IPS DF 4.7 (cell line): Measurements from ENCODE around the gene UBE2J1.
"Not testable (repeated sequence)": the region's sequence is repeated elsewhere in the genome, so short reads cannot be mapped to it uniquely, and the experiment has no call there.

Source experiments
- DNase-seq: peaks from one replicate; pipeline ENCODE4 v3.0.0-alpha.2; 2013; ENCODE audit warnings: low spot score; ENCODE audit errors: extremely low read depth

The UBE2J1 gene, protein sequence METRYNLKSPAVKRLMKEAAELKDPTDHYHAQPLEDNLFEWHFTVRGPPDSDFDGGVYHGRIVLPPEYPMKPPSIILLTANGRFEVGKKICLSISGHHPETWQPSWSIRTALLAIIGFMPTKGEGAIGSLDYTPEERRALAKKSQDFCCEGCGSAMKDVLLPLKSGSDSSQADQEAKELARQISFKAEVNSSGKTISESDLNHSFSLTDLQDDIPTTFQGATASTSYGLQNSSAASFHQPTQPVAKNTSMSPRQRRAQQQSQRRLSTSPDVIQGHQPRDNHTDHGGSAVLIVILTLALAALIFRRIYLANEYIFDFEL

DNA sequence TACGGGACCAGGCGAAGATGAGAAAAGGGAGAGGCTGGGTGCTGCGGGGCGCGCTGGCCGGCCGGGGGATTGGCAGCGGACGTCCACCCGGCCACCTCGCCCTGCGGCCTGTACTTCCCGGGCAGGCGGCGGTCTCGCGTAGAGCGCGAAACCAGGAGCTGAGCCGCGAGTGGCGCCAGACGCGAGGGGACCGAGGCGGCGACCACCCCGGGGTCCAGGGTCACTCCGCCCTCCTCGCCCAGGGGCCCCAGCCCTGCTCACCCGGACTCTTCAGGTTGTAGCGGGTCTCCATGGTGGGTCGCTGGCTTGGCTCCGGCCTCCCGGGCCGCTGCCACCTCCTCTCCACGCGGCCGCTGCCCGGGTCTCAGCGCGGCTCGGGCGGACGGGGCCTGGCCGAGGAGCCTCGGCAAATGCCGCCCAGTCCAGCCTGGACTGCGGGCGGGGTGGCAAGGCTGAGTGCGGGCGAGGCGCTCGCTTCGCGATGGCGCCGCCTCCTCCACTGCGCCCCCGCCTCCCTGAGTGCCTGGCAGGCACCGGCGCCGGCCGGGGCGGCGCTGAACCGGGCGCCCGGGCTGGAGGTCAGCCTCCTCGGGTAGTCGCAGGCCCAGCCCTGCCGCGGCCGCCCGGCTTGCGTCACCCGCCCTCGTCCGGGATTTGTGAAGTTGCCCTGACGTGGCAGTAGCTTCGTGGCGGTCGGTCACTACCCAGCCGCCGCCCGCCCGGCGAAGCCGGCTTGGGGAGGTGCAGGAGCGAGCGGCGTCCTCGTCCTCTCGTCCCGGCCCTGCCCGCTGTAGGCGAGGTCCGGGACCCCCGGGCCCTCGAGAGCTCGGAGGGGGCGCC is at the start of gene UBE2J1:
UBE2J1 (minus strand) TSS at position 445 of the 840 bp plus-strand sequence; CDS start at position 292, 153 bp downstream.
- no peak for DNase-seq

DNA sequence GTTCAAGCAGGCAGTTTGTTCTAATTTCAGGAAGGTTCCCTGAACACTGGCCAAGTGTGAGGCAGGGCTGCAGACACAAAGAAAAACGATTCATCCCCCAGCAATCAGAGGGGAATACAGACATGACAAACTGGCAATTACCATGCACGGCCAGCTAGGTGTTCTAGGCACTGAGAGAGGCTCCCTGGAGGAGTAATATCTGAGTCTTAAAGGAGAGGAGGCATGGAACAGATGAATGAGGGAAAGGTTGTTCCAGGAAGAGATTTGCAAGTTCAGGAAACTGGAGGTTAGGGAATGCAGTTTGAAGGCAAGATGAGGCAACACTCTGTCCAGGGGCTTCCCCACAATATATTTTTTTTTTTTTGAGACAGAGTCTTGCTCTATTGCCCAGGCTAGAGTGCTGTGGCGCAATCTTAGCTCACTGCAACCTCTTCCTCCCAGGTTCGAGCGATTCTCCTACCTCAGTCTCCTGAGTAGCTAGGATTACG is 48.4 kb upstream of the UBE2J1 start:
- no peak for DNase-seq

DNA sequence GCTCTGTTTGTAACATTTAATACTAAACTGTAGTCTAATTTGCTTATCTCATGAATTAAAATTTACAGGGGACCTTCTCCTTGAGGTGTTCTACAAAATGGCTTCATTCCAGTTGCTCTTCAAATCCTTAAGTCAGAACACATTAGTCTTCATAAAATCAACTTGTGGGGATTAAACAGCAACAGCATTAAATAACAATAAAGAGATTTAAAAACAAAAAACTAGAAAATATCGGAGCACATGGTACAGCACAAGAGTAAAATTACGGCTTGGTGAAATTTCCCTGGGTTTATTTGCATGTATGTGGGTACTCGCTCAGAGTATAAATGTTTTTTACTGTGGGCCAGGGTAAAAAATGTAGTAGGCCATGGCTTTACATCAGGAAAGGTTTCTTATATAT is 47.5 kb upstream of the UBE2J1 start:
- DNase-seq, result no peak

DNA sequence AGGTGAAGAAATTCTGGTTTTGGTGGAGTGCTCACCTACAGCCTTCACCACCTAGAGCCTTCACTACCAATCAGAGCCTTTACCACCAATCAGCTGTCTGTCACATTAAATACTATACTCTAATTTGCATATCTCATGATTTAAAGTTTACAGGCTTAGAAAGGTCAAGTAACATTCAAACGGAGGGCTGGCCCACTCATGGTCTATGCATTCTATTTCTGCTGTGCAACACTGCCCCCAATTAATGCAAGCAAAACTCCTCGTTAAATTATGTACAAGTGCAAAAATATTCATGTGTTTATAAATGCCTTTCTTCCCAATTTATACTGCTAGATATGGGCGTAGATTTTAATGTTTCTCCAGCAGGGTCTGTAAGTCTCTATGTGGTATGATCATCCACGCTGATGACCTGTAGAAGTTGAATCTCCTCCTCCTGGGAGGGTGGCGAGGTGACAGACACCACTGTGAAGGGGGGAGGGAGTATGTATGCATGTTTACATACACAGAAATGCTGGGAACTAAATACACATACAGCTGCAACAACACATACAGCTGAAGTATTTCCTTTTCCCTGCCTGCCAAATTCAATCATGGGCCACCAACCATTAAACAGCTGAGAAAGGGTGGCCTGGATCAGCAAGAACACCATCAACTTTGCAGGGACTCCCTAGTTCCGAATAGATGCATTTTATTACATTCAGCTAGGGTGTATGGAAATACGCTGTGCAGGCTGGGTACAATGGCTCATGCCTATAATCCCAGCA is 46.4 kb upstream of the UBE2J1 start:
- DNase-seq, result no peak

DNA sequence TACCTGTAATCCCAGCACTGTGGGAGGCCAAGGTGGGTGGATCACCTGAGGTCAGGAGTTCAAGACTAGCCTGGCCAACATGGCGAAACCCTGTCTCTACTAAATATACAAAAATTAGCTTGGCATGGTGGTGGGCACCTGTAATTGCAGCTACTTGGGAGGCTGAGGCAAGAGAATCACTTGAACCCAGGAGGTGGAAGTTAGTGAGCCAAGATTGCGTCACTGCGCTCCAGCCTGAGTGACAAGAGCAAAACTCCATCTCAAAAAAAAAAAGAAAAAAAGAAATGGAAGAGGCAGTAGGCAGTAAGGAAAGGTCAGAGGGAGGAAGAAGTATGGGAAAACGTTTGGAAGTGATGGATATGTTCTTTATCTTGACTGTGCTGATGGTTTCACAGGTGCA is 45.4 kb upstream of the UBE2J1 start:
- not testable (repeated sequence) for DNase-seq

DNA sequence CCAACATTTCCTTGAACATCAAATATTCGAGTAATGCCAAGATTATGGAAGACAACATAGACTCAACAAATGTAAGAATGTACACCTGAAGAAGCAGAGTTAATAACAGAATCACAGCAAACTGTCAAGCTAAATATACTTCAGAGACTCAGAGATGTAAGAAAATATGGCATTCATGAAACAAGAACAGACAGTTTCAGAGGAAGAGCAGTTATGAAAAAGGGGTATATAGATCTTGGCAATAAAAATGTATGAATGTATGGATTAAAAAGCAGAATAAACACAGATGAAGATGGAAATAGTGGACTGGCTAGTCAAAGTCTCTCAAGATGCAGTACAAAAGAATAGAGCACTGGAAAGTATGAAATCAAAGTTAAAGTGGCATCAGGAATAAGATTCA is 41.1 kb upstream of the UBE2J1 start:
- no peak for DNase-seq

DNA sequence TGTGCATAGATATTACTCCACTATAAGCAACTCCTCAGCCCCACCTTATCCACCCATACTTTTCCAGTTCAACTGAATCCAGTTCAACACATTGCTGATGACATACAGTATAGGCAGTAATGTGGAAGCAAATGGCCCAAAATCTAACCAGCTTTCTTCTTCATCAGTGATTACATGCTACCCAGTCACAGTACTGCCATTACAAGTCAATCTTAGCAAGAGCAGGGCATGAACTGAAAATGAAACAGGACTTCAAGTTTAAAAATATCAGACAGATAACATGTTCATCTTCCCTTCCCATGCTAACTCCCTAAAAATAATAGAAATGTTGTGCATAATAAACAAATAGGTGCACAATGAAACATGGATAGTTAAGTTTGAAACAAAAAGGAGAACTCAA is 40.3 kb upstream of the UBE2J1 start:
- DNase-seq, result no peak

DNA sequence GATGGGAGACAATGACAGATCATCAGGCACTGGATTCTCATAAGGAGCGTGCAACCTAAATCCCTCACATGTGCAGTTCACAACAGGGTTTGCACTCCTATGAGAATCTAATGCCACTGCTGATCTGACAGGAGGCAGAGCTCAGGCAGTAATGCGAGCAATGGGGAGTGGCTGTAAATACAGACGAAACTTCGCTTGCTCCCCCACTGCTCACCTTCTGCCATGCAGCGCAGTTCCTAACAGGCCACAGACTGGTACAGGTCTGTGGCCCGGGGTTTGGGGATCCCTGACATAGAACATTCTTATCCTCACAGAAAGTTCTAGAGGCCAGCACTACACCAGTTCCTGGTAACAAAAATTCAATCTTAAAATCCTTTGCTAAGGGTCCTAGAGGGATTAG is 36.3 kb upstream of the UBE2J1 start:
- DNase-seq, result no peak

DNA sequence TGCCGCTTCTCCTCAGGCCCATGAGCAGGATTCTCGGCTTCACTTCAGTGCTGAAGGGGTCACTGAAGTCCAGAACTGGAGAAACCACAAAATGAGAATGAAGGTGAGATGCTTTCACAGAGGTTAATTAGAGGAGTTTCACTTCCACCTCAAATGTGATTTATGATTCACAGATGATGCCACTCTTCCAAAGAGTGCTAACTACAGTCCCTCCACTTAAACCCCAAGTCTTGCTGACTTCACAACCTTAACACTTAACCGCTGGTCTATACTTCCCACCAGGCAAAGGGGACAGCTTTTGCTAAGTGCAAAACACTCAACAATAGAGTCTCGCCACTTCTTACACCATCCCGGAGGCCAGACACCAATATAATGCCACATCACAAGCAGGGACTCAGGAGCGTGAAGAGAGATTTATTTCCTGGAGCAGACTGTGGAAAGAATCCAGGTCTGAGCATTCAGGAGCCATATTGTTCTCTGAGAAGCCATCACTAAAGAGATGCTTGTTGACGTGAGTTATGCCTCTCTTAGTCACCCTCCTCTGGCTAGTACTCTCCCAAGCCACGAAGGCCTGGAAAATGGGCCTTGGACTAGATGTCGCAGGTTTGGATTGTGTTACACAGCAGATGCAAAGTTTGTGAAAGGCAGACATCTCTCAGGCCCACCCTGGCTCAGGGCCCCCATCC is 35.1 kb upstream of the UBE2J1 start:
- no peak for DNase-seq

DNA sequence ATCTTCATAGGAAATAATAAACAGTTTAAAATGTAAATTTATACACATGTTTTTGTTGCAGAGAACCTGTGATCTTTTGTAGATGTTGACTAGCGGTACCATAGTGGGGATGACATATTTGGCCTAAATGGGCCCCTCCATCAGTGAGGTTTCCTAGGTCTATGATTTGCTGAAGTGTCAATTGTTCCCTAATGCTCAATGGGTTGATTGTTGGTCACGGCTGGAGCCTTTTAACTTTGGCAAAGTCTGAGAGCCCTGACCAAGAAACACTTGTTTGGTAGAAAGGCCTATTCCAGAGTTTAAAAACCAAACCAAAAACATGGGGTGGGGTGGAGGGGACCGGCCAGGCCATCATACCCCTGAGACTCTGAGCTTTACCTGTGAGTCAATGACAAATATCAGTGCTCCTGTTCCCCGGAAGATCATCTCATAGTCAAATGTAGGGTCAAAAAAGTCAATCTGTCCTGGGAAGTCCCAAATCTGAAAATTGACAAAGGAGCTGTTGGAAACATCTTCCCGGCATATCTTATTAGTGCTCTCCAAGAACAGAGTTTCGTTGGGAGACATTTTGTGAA is 34.5 kb upstream of the UBE2J1 start:
- no peak for DNase-seq

DNA sequence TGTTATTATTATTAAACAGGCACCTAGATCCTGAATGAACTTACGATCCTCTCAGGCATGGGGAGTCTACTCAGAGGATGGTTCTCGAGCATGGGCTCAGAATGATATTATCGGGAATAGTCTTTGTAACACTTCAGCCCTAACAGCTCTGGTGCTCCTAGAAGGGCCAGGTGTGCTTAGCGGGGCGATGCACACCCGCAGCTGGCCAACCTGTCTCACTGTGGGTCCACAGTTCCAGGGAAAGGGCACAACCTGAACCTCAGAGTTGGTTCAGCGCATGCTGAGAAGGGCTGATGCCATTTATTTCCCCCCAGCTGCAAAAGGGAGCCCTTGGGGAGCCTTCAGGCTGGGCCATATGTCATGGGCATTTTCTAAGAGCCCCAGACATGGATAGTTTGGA is 33.3 kb upstream of the UBE2J1 start:
- no peak for DNase-seq

DNA sequence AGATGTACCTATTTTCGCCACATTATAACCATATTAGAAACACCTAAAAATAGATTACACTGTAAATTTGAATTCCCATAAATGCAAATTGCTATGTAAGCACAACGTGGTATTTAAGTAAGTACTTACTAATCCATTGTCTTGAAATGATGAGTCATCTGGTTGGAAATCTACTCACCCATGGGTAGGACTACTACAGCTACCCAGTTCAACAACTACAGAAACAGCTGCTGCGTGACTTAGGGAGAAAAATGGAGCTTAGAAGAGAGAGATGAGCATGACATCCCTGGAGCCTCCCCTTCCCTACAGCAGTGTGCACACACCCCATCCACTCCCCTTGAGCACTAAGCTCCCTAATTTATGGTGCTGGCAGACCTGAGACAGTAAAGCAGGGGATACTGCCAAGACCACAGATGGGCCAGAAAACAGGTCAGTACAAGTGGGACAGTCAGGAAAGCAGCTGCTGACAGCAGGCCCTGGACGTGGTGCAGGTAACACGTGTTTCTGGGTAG is 32.7 kb upstream of the UBE2J1 start:
- DNase-seq, result no peak

DNA sequence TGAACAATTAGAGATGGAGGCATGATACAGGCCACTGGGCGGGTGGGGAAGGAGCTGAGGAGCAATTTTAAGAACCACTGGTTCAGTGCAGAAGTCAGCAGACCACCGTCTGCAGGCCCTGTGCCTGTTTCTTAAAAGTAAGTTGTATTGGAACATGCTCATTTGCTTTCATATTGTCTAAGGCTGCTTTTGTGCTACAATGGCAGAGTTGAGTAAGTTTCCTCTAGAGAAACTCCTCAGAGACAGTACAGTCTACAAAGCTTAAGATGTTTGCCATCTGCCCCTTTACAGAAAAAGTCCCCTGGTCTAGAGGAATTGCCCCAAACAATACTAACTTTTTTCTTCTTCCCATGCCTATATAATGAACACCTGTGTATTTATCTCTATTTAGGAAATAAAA is 28.5 kb upstream of the UBE2J1 start:
- no peak for DNase-seq

DNA sequence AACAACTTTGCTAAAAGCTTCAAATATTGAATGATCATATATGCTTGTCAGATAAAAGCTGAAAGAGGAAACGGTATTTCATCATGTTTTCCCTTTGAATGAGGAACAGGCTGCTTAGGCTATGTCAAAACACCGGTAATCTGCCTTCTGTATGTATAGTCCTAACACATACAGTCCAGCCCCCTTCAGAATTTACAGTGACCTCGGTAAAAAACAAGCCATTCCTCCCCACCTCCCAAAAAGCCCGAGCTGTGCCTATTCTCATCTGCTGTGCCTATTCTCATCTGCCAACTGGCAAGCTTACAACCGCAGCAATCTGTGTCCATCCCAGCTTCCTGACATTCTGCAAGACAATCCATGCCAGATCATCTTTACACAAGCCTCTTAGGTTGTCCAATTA is 26.8 kb upstream of the UBE2J1 start:
- no peak for DNase-seq

DNA sequence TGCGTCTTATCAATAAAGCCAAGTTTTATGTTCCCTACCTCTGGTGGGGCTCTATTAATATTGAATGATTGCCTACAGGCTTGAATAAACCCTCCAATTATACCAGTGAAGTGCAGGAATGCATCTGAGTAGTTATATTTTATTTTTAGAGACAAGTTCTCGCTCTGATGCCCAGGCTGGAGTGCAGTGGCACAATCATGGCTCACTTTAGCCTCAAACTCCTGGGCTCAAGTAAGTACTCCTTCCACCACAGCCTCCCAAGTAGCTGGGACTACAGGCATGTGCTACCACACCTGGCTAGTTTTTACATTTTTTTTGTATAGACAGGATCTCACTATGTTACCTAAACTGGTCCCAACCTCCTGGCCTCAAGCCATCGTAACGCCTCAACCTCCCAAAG is 26.1 kb upstream of the UBE2J1 start:
- DNase-seq, result no peak

DNA sequence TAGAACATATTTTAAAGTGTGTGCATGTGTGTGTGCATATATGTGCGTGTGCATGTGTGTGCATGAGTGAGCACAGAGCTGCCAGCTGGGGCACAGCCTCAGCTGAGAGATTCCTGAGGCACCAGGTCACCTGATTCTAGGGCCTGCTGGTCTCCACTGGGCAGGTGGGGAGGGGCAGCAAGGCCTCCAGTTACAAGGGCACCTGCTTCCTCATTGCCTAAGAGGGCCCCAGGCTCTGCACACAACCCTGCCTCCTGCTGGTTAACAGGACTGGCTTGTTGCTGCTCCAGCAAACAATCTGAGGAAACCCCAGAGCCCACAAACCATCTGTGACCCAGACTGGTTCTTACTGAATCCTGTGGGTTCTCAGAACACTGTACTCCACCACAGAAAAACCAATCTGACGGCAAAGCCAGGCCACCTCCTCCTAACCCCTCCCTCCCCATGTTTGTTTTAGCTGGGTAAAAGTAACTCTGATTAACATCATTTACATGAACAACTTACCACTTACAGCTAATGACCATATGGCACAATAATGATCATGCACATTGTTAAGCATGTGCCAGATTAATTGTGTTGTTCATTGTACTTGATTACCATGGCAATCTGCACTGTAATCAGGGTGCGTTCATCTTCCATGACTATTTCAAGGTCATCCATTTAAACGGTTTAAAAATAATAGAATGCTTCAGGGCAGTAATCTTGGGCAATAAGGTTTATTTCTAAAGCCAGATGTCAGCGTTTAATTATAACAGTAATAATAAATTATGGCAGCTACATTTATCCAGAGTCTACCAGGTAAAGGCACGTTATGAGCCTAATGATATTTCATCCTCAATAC is 23.1 kb upstream of the UBE2J1 start:
- peak; percentile 62 for DNase-seq

DNA sequence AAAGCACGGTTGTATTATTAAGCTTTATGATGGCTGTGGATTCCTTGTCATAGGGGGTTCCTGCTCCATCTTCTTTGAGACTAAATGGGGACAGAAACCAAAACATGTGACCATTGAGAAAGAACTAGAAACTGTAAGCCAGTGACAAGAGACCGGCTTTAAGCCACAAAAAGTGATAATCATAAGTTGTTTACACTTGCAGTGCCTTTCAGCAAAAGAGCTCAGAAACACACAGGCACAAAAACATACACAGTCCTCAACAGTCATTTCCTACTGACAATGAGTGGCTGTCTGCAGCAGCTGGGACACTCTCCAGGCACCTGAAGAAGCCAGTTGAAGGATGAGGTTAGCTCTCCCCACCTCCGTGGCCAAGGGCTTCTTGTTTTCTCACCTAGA is 20.0 kb upstream of the UBE2J1 start:
- no peak for DNase-seq

DNA sequence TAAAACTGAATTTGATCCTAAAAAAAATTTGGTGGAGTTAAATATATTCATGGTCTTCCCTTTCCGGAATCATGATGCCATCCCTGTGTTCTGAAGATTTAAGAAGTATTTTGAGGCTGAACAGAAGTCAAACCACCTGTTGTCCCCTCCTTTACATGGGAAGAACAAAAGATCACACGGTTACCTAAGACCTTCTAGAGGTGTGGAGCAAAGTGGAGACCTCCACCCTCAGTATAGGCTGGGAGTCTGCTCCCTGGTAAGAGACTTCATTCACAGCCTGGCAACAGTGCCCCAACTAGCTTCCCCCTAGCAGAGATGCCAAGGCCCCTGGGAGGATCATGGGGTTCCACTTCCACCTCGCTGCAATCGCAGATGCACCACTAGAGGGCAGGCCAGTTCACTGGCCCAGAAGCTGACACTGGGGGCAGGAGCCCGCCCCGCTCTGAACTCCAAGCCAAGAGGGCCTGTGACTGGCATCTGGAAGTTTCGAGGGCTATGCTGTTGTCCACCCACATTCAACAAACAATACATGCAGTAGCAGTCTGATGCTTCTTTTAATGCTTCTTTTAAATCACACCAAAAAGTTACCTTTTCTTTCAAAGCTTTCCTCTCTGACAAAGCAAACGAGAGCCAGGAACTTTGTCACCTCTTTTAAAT is 19.5 kb upstream of the UBE2J1 start:
- DNase-seq, result no peak

DNA sequence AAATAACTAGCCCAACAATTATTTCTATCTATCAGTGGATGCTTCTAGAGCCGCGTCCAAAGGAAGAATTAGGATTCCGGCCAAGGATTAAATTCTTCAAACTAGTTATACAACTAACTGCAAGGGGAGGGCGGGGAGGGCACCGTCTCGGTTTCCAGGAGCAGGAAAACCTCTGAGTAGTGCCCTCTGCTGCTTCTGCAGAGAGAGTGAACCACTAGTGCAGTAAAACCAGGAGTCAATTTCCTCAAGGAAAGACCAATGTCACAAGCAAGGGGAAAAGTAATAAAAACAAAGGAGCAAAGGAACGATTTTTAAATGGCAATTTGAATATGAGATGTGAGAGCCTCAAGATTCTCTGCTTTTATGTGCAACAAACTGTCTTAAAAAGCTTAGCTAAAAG is 16.5 kb upstream of the UBE2J1 start:
- no peak for DNase-seq
